ENCODE measurements around the gene LCOR.

LCOR gene

DNA sequence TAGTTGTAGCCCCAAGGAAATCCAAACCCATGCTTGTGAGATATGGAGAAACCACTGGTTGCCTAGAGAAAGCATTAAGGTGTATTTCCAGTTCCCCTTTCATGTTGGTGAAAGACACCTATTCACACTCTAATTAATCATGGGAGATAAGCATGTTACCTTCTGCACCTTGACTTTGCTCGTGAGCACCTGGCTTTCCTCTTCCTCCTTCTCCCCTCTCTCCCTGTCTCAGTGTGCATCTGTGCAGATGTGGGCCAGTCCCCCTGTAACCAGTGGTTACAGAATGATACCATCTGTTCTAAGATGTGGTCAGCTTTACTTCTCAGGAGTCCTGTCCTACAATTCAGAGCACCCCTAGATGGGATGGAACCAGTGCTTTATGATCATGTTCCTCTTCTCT is 160.6 kb downstream of the LCOR start:
- Histone ChIP-seq H3K4me1 (ENCODE audit: control insufficient read depth in 5 of 5, insufficient read depth in 5 of 5, low read length in 5 of 5) (no peaks in the 10 kb centered on the region), H3K4me3 (ENCODE audit: low read depth in 1 of 5, low read length in 5 of 5) (no peak overlapping the region)

DNA sequence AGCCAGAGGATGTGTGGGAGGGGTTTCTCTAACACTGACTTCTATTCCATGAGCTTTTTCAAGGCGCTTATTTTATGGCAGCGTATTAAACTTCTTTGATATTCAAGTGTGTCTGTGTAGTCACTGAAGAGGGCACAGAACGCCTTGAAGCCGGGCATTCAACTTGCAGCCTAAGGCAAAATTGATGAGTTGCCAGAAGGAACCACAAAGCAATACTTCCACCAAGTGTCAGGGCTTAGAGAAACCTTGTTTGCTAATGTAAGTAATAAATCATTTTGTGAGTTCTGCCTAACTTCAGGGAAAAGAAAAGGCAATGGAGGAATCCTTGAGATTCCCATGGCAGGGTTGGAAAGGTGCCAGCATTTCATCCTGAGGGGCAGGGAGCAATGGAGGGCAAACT is 163.8 kb downstream of the LCOR start:
- Histone ChIP-seq H3K4me3 (ENCODE audit: low read depth in 1 of 5, low read length in 5 of 5) (no peak overlapping the region), H3K9me3 (ENCODE audit: control insufficient read depth in 5 of 5, low read length in 5 of 5) (no peaks in the 10 kb centered on the region), H3K9ac (ENCODE audit: low read length in 5 of 5) (no peak overlapping the region), H3K27ac (ENCODE audit: low read depth, low read length) (no peak overlapping the region), H3K27me3 (ENCODE audit: control insufficient read depth in 5 of 5, insufficient read depth in 4 of 5, low read length in 5 of 5) (no peaks in the 10 kb centered on the region), H3K4me1 (ENCODE audit: control insufficient read depth in 5 of 5, insufficient read depth in 5 of 5, low read length in 5 of 5) (peaks cover 0 to 5% (median 0%) of the 10 kb centered on the region in 5 donors), H3K36me3 (ENCODE audit: control insufficient read depth in 5 of 5, insufficient read depth in 5 of 5, low read length in 5 of 5) (no peaks in the 10 kb centered on the region)

More for the DNA sequence above, 160.6 kb downstream of the LCOR start:
- Histone ChIP-seq H3K27me3 (ENCODE audit: control insufficient read depth in 5 of 5, insufficient read depth in 4 of 5, low read length in 5 of 5) (no peaks in the 10 kb centered on the region), H3K9ac (ENCODE audit: low read length in 5 of 5) (no peak overlapping the region), H3K27ac (ENCODE audit: low read depth, low read length) (no peak overlapping the region), H3K36me3 (ENCODE audit: control insufficient read depth in 5 of 5, insufficient read depth in 5 of 5, low read length in 5 of 5) (no peaks in the 10 kb centered on the region), H3K9me3 (ENCODE audit: control insufficient read depth in 5 of 5, low read length in 5 of 5) (no peaks in the 10 kb centered on the region)

DNA sequence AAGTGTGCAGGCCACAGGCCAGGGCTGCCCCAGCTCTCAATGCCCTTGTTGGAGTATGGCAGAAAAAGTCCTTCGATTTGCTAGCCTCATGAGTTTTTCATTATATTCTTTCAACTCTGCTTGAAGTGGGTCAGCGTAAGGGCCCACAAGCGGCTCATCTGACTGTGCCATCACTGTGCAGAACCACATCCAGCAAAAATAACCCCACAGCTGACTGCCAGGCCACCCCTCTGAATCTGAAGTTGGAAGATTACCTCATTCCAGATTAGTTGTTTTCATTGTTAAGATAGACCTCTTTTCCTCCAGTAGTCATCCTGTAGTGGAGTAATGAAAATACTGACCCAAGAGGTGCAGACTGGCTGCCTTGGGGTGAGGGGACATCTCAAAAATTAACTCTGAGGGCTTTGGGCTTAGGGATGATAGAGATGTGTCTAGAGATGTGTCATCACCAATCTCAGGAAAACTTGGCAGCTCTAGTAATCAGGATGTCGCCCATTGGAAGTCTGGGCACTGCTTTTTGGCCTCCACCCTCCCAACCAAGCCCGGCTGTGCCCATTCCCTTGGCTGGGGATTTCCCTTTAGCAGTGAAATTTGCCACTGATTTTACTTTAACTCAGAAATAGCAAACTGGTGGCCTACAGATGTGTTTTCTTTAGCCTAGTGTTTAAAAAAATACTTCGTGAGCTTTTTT is 164.3 kb downstream of the LCOR start:
- Histone ChIP-seq H3K9ac (ENCODE audit: low read length in 5 of 5) (no peak overlapping the region), H3K36me3 (ENCODE audit: control insufficient read depth in 5 of 5, insufficient read depth in 5 of 5, low read length in 5 of 5) (no peaks in the 10 kb centered on the region), H3K27me3 (ENCODE audit: control insufficient read depth in 5 of 5, insufficient read depth in 4 of 5, low read length in 5 of 5) (no peaks in the 10 kb centered on the region), H3K4me1 (ENCODE audit: control insufficient read depth in 5 of 5, insufficient read depth in 5 of 5, low read length in 5 of 5) (peaks cover 0 to 5% (median 0%) of the 10 kb centered on the region in 5 donors), H3K9me3 (ENCODE audit: control insufficient read depth in 5 of 5, low read length in 5 of 5) (no peaks in the 10 kb centered on the region), H3K27ac (ENCODE audit: low read depth, low read length) (no peak overlapping the region), H3K4me3 (ENCODE audit: low read depth in 1 of 5, low read length in 5 of 5) (no peak overlapping the region)

DNA sequence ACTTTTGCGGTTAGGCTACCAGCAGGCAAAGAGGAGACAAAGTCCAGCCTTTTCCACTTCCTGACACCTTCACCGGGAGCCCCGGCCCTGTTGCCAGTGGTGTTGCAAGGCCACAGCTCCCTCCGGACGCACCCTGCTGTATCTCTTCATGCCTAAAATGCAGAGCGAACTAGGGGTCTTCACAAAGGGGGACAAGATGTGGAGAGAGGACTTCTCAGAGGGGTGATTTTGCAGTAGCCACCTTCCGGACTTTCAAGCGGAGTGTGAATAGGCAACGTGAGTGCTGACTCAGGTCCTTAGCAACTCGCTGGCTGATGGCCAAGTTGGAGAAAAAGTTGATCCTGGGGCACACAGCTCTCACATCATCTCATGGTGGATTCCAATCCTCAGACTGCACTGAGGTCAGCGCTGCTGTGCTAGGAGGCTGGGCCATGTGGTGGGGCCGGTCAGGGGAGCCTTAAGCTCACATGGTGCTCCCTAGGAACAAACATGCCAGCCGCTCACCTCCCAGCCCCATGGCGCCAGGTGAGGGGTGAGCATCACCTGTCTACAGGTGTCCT is 166.3 kb downstream of the LCOR start:
- Histone ChIP-seq H3K36me3 (ENCODE audit: control insufficient read depth in 5 of 5, insufficient read depth in 5 of 5, low read length in 5 of 5) (no peaks in the 10 kb centered on the region), H3K9ac (ENCODE audit: low read length in 5 of 5) (no peak overlapping the region), H3K4me1 (ENCODE audit: control insufficient read depth in 5 of 5, insufficient read depth in 5 of 5, low read length in 5 of 5) (peaks cover 0 to 5% (median 0%) of the 10 kb centered on the region in 5 donors), H3K27me3 (ENCODE audit: control insufficient read depth in 5 of 5, insufficient read depth in 4 of 5, low read length in 5 of 5) (no peaks in the 10 kb centered on the region), H3K27ac (ENCODE audit: low read depth, low read length) (no peak overlapping the region), H3K9me3 (ENCODE audit: control insufficient read depth in 5 of 5, low read length in 5 of 5) (no peaks in the 10 kb centered on the region), H3K4me3 (ENCODE audit: low read depth in 1 of 5, low read length in 5 of 5) (no peak overlapping the region)

DNA sequence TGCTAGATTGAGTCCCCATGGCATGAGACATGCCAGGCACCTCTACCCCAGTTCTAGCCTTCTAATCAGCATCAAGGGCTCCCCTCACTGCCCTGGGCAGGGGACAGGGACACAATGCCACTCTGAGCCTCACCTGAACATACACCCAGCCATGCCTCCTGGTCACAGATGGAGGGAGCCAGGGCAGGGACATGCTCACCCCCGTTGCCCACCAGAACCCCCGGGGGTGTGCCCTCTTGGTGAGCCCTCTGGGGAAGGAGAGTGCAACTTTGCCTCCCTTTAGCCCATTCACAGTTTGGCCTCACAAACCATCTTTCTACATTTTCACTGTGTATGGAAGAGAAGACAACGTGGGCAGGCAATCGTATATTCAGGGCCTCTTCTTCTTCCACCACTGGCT is 167.2 kb downstream of the LCOR start:
- H3K27me3 ChIP-seq (ENCODE audit: control insufficient read depth in 5 of 5, insufficient read depth in 4 of 5, low read length in 5 of 5): no peaks in the 10 kb centered on the region
- no peaks in the 10 kb centered on the region for H3K9me3 ChIP-seq (ENCODE audit: control insufficient read depth in 5 of 5, low read length in 5 of 5)
- peaks cover 0 to 5% (median 0%) of the 10 kb centered on the region in 5 donors for H3K4me1 ChIP-seq (ENCODE audit: control insufficient read depth in 5 of 5, insufficient read depth in 5 of 5, low read length in 5 of 5)
- no peaks in the 10 kb centered on the region for H3K36me3 ChIP-seq (ENCODE audit: control insufficient read depth in 5 of 5, insufficient read depth in 5 of 5, low read length in 5 of 5)
- H3K9ac ChIP-seq (ENCODE audit: low read length in 5 of 5): no peak overlapping the region
- no peak overlapping the region for H3K4me3 ChIP-seq (ENCODE audit: low read depth in 1 of 5, low read length in 5 of 5)
- no peak overlapping the region for H3K27ac ChIP-seq (ENCODE audit: low read depth, low read length)

DNA sequence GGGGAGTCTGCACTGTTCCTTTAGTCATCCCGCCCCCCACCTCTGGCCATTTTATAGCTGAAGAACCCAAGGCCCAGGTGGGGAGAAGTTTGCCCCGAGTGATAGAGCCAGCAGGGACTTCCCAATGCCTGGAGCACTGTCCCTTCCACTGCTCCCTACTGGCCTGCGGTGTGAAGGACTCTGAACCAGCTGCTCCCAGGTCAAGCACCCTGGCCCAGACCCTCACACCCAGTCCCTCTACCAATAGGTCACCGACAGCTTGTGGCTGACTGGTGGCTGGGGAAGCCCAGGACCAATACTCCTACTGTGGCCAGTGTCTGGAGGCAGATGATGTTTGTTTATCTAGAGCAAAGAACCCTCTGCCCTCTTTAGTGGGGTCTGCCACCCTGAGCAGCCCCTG is 167.9 kb downstream of the LCOR start:
- no peak overlapping the region for H3K4me3 ChIP-seq (ENCODE audit: low read depth in 1 of 5, low read length in 5 of 5)
- H3K27ac ChIP-seq (ENCODE audit: low read depth, low read length): no peak overlapping the region
- H3K9me3 ChIP-seq (ENCODE audit: control insufficient read depth in 5 of 5, low read length in 5 of 5): no peaks in the 10 kb centered on the region
- peaks cover 0 to 5% (median 0%) of the 10 kb centered on the region in 5 donors for H3K4me1 ChIP-seq (ENCODE audit: control insufficient read depth in 5 of 5, insufficient read depth in 5 of 5, low read length in 5 of 5)
- no peaks in the 10 kb centered on the region for H3K36me3 ChIP-seq (ENCODE audit: control insufficient read depth in 5 of 5, insufficient read depth in 5 of 5, low read length in 5 of 5)
- H3K27me3 ChIP-seq (ENCODE audit: control insufficient read depth in 5 of 5, insufficient read depth in 4 of 5, low read length in 5 of 5): no peaks in the 10 kb centered on the region
- H3K9ac ChIP-seq (ENCODE audit: low read length in 5 of 5): no peak overlapping the region

DNA sequence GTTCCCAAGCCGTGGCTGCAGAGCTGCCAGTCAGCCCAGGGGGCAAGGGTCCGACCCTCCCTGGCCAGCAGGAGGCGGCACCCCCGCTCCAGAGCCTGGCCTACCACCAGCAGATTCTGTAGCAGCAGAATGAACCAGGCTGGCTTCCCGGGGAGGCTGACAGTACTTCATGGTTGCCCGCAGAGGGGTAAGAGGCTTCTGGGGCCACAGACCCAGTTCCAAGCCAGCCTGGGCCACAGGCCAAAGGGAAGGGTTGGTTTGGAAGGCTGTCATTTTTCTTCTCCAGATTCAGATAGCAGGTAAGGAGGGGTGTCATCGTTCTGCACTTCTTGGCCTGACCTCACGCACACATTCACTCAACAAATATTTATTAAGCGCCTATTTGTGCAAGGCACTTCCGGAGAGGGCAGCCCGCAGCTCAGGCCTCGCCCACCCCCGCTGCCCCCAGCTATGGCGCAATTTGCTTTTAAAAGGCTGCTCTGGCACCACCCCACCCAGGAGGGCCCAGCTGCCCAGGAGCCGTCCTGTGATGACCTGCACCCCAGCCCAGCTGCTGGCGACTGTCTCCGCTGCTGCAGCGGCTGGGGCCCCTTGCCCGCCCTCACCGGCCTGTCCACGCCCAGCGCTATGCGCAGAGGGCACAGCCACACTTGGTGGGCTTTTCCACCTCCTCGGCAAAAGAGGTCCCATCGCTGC is 168.5 kb downstream of the LCOR start:
- Histone ChIP-seq H3K9ac (ENCODE audit: low read length in 5 of 5) (no peak overlapping the region), H3K27ac (ENCODE audit: low read depth, low read length) (no peak overlapping the region), H3K4me3 (ENCODE audit: low read depth in 1 of 5, low read length in 5 of 5) (no peak overlapping the region), H3K27me3 (ENCODE audit: control insufficient read depth in 5 of 5, insufficient read depth in 4 of 5, low read length in 5 of 5) (no peaks in the 10 kb centered on the region), H3K36me3 (ENCODE audit: control insufficient read depth in 5 of 5, insufficient read depth in 5 of 5, low read length in 5 of 5) (no peaks in the 10 kb centered on the region), H3K4me1 (ENCODE audit: control insufficient read depth in 5 of 5, insufficient read depth in 5 of 5, low read length in 5 of 5) (peaks cover 0 to 5% (median 0%) of the 10 kb centered on the region in 5 donors), H3K9me3 (ENCODE audit: control insufficient read depth in 5 of 5, low read length in 5 of 5) (no peaks in the 10 kb centered on the region)

DNA sequence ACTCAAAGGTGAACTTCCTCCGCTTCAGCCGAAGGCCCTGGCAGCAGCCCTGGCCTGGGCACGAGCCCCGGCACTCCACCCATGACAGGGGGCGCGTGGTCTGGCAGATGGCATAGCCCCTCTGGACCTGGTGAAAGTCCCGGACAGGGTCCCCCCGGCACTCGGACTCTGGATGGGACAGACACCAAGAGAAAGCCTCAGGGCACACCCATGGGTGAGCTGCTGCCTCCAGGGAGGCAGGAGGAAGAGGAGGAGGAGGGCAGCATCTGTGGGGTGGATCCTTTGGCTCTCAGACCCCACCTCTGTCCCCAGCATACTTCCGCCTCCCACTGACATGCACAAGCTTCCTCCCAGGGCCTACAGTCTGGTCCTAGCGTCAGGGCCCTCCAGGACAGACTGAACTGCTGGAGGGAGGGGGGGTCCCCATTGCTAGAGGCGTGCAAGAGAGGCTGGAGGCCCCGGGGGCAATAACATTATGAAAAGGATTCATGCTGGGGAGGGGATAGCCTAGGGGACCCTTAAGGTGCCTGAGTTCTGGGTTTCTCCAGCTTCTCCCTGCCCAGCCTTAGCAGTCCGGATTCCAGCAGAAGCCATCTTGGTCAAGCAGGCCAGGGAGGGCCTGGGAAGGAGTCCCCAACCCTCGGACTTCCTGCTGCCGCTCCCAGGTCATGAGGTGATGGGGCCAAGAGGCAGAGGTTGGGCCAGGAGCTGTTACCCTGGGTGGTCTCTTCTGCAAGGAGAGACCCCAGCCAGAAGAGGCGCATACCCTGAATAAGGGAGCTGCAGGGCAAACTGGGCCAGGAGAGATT is 169.3 kb downstream of the LCOR start:
- H3K27me3 ChIP-seq (ENCODE audit: control insufficient read depth in 5 of 5, insufficient read depth in 4 of 5, low read length in 5 of 5): no peaks in the 10 kb centered on the region
- H3K9ac ChIP-seq (ENCODE audit: low read length in 5 of 5): no peak overlapping the region
- peaks cover 0 to 5% (median 0%) of the 10 kb centered on the region in 5 donors for H3K4me1 ChIP-seq (ENCODE audit: control insufficient read depth in 5 of 5, insufficient read depth in 5 of 5, low read length in 5 of 5)
- no peak overlapping the region for H3K4me3 ChIP-seq (ENCODE audit: low read depth in 1 of 5, low read length in 5 of 5)
- peaks cover 0 to 2% (median 0%) of the 10 kb centered on the region in 5 donors for H3K9me3 ChIP-seq (ENCODE audit: control insufficient read depth in 5 of 5, low read length in 5 of 5)
- no peak overlapping the region for H3K27ac ChIP-seq (ENCODE audit: low read depth, low read length)
- no peaks in the 10 kb centered on the region for H3K36me3 ChIP-seq (ENCODE audit: control insufficient read depth in 5 of 5, insufficient read depth in 5 of 5, low read length in 5 of 5)

DNA sequence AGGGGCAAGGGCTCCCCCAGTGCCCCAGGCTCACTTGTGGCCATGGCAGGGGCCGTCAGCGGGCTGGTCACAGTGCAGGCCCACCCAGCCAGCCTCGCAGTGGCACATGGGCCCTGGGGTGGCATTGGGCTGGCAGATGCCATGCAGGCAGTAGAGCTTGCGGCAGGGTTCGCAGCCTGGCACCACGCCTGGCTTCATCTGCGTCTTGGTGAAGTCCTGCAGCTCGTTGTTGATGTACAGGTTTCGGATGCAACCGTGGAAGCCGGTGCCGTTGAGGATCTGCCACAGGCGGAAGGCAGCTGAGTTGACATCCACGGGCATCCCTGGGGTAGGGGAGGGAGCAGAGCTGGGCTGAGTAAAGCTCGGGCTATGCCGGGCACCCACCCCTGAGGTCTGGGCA is 170.6 kb downstream of the LCOR start:
- no peaks in the 10 kb centered on the region for H3K36me3 ChIP-seq (ENCODE audit: control insufficient read depth in 5 of 5, insufficient read depth in 5 of 5, low read length in 5 of 5)
- no peak overlapping the region for H3K4me3 ChIP-seq (ENCODE audit: low read depth in 1 of 5, low read length in 5 of 5)
- H3K4me1 ChIP-seq (ENCODE audit: control insufficient read depth in 5 of 5, insufficient read depth in 5 of 5, low read length in 5 of 5): peaks cover 0 to 5% (median 0%) of the 10 kb centered on the region in 5 donors
- H3K9ac ChIP-seq (ENCODE audit: low read length in 5 of 5): no peak overlapping the region
- peaks cover 0 to 8% (median 8%) of the 10 kb centered on the region in 5 donors for H3K9me3 ChIP-seq (ENCODE audit: control insufficient read depth in 5 of 5, low read length in 5 of 5)
- H3K27me3 ChIP-seq (ENCODE audit: control insufficient read depth in 5 of 5, insufficient read depth in 4 of 5, low read length in 5 of 5): no peaks in the 10 kb centered on the region
- no peak overlapping the region for H3K27ac ChIP-seq (ENCODE audit: low read depth, low read length)

Data from subcutaneous abdominal adipose tissue (tissue), 5 donors.